Measurements from ENCODE around the gene OSGIN1.

The OSGIN1 gene

GRCh38 chr16:84003038-84003437 lies 50.0 kb downstream of the OSGIN1 start:
- H3K27me3 Mint-ChIP-seq, result peaks cover 2% of the 10 kb centered on the region
- no peaks in the 10 kb centered on the region for H3K9me3 Mint-ChIP-seq (ENCODE audit: low read depth)
- H3K4me1 Mint-ChIP-seq (ENCODE audit: low read depth), result no peaks in the 10 kb centered on the region
- H3K36me3 Mint-ChIP-seq, result no peaks in the 10 kb centered on the region
- no peak overlapping the region for H3K27ac Mint-ChIP-seq
- H3K4me3 Mint-ChIP-seq, result no peak overlapping the region

GRCh38 chr16:84004442-84004841 lies 51.4 kb downstream of the OSGIN1 start:
- Mint-ChIP-seq H3K4me1 (ENCODE audit: low read depth) (no peaks in the 10 kb centered on the region), H3K27ac (no peak overlapping the region), H3K4me3 (no peak overlapping the region), H3K9me3 (ENCODE audit: low read depth) (no peaks in the 10 kb centered on the region), H3K27me3 (no peaks in the 10 kb centered on the region), H3K36me3 (no peaks in the 10 kb centered on the region)

GRCh38 chr16:84005391-84005790 lies 52.4 kb downstream of the OSGIN1 start:
- no peak overlapping the region for H3K27ac Mint-ChIP-seq
- H3K27me3 Mint-ChIP-seq, result no peaks in the 10 kb centered on the region
- H3K4me1 Mint-ChIP-seq (ENCODE audit: low read depth), result no peaks in the 10 kb centered on the region
- no peaks in the 10 kb centered on the region for H3K36me3 Mint-ChIP-seq
- H3K9me3 Mint-ChIP-seq (ENCODE audit: low read depth), result no peaks in the 10 kb centered on the region
- no peak overlapping the region for H3K4me3 Mint-ChIP-seq

GRCh38 chr16:84007520-84007919 lies 54.5 kb downstream of the OSGIN1 start:
- Mint-ChIP-seq H3K27me3 (no peaks in the 10 kb centered on the region), H3K36me3 (no peaks in the 10 kb centered on the region), H3K27ac (no peak overlapping the region), H3K9me3 (ENCODE audit: low read depth) (no peaks in the 10 kb centered on the region), H3K4me1 (ENCODE audit: low read depth) (no peaks in the 10 kb centered on the region), H3K4me3 (no peak overlapping the region)

- Mint-ChIP-seq H3K9me3 (ENCODE audit: low read depth) (no peaks in the 10 kb centered on the region), H3K4me1 (ENCODE audit: low read depth) (no peaks in the 10 kb centered on the region), H3K27ac (no peak overlapping the region), H3K36me3 (no peaks in the 10 kb centered on the region), H3K4me3 (no peak overlapping the region), H3K27me3 (no peaks in the 10 kb centered on the region)
Measured at GRCh38 chr16:84007965-84008364, 54.9 kb downstream of the OSGIN1 start.

GRCh38 chr16:84009282-84009681 lies 56.2 kb downstream of the OSGIN1 start:
- Mint-ChIP-seq H3K4me1 (ENCODE audit: low read depth) (no peaks in the 10 kb centered on the region), H3K9me3 (ENCODE audit: low read depth) (no peaks in the 10 kb centered on the region), H3K27me3 (no peaks in the 10 kb centered on the region), H3K27ac (no peak overlapping the region), H3K4me3 (no peak overlapping the region), H3K36me3 (no peaks in the 10 kb centered on the region)

- H3K27ac Mint-ChIP-seq, result no peak overlapping the region
- H3K4me3 Mint-ChIP-seq, result peak overlapping the region; percentile 17
- H3K27me3 Mint-ChIP-seq, result no peaks in the 10 kb centered on the region
- H3K9me3 Mint-ChIP-seq (ENCODE audit: low read depth), result no peaks in the 10 kb centered on the region
- no peaks in the 10 kb centered on the region for H3K36me3 Mint-ChIP-seq
- peaks cover 3% of the 10 kb centered on the region for H3K4me1 Mint-ChIP-seq (ENCODE audit: low read depth)
Measured at GRCh38 chr16:84013787-84014569, 60.9 kb downstream of the OSGIN1 start.

- Mint-ChIP-seq H3K4me1 (ENCODE audit: low read depth) (peaks cover 3% of the 10 kb centered on the region), H3K27ac (no peak overlapping the region), H3K36me3 (no peaks in the 10 kb centered on the region), H3K9me3 (ENCODE audit: low read depth) (no peaks in the 10 kb centered on the region), H3K27me3 (peaks cover 1% of the 10 kb centered on the region), H3K4me3 (peak overlapping the region; percentile 17)
Measured at GRCh38 chr16:84014570-84015327, 61.7 kb downstream of the OSGIN1 start.

GRCh38 chr16:84015399-84015798 lies 62.4 kb downstream of the OSGIN1 start:
- H3K4me3 Mint-ChIP-seq, result no peak overlapping the region
- H3K4me1 Mint-ChIP-seq (ENCODE audit: low read depth), result peaks cover 3% of the 10 kb centered on the region
- no peaks in the 10 kb centered on the region for H3K36me3 Mint-ChIP-seq
- no peaks in the 10 kb centered on the region for H3K9me3 Mint-ChIP-seq (ENCODE audit: low read depth)
- no peak overlapping the region for H3K27ac Mint-ChIP-seq
- peaks cover 1% of the 10 kb centered on the region for H3K27me3 Mint-ChIP-seq
